HT1080 (cell line): ENCODE data around the gene HEXD. TPM values are rescaled to one million over a fixed set of nuclear protein-coding genes. Genes with fewer than 3 reads are reported as not detected.
A peak's percentile ranks its signal among the peaks of the same experiment; 100 is the strongest.
"Not testable (repeated sequence)": the region's sequence is repeated elsewhere in the genome, so short reads cannot be mapped to it uniquely, and the experiment has no call there.

Source experiments
- DNase-seq: peaks from one replicate; pipeline ENCODE4 v3.0.0-alpha.2; 2015; ENCODE audit warnings: low read depth
- polyA plus RNA-seq, 2 experiments: library from polyadenylated mRNA; depleted of rRNA; stranded (reverse); fragments of >200 nt; gene quantifications; 2 replicates each; pipeline ENCODE4 v1.2.3, GENCODE V29; 2015
- total RNA-seq: library from RNA; depleted of rRNA; stranded (reverse); fragments of >200 nt; shearing (Covaris generic); gene quantifications from 2 replicates; pipeline ENCODE4 v1.2.3, GENCODE V29; 2014; rRNA removed

HEXD gene
- total RNA-seq: 8.0 and 11.5 TPM in 2 replicates
- 9.3 and 10.6 TPM in 2 replicates for polyA plus RNA-seq (2015; cell fraction: cytosol; rRNA removed)
- 43.2 and 54.6 TPM in 2 replicates for polyA plus RNA-seq (2015; cell fraction: nucleus; rRNA removed)

DNA sequence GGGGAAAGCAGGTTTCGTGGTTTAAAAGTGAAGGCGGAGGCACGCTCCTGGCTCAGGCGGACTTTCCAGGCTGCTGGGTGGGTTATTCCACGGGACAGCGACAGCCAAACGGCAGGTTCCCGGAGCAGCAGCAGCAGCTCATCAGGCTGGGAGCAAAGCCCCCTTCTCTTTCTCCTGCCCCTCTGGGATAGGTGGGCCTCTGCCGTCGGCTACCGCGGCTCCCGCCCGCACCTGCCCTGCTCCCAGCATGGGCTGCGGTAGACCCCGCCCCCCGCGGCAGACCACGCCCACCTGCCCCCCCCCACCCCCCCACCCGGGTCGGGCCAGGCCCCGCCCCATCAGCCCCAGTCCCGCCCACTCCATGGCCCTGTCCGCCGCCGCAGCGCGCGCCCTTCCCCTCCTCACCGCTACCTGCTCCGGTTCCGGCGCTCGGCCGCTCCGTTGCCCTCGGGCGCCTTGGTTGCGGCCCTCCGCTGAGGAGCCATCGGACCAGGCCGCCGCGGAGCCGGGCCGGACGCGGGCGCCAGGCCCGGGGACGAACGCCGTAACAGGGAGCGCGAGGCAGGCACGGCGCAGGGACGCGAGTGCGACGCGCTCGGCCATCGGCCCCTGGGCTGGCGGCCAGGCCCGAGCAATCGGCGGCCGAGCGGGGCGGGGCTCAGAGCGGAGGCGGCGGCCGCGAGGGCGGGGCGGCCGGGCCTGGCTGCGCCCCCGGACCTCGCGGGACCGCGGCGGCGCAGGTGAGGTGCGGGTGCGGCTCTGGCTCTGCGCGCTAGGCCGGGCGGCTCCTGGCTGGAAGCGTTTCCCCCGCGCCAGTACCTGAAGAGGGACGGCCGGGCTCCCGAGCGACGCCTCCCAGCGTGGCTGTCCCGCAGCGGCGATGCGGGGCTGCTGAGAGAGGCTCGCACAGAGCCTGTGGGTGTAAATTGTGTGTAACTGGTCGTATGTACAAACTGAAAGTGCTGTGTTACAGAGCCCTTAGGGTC lies at the start of gene HEXD, which contains the start of gene OGFOD3:
Gene HEXD, plus strand, starts transcription at position 347 of the 986 bp plus-strand sequence. CDS start 1,453 bp downstream, outside the sequence.
Gene OGFOD3, minus strand, starts transcription at position 586 of the 986 bp plus-strand sequence. Its CDS starts 101 bp downstream, at position 485.
- peak; percentile 71 for DNase-seq

DNA sequence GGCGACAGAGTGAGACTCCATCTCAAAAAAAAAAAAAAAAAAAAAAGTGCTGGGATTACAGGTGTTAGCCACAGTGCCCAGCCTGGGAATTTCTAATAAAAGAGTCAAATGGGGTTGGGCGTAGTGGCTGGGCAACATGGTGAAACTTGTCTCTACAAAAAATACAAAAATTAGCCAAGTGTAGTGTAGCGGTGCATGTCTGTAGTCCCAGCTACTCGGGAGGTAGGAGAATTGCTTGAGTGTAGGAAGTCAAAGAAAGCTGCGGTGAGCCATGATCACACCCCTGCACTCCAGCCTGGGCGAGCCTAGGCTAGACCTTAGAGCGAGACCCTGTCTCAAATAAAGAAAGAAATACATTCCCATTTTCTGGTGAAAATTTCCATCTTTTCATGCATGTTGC lies 48.9 kb upstream of the HEXD start:
- DNase-seq: no peak

DNA sequence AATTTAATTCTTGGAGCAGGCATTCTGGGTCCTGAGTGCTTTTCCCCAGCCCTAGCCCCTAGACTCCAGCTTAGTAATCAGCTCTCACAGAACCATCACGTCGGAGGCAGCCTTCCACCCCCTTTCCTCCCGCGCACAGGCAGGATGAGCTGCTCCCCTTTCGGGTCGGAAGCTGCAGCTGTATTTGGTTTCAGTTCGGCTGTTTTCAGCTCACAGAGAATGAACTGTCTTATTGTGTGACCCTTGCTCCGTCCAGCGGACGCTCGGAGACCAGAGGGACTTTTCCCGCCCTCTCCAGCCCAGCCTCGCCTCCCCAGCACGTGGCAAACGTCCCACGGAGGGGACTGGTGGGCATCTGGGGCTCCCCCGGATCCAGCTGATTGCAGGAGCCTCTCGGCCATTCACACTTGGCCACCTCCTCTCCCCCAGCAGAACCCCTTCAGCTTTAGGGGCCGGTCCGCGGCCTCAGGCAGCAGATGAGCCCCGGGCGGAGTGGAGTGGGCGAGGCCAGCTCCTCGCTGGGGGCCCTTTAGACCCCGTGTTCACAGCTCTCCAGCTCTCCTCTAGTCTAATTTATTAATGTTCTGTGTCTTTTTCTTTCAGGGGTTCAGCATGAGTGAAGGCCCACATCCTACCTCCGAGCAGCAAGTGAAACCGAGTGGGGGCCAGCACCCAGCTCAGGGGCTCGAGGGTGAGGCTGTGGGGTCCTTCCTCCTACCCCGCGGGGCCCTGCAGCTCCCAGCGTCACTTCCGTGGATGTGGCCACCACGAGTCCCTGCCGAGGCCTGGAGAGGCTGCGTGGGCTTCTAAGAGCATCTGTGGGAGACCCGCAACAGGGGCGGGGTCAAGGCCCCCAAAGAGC lies 47.4 kb upstream of the HEXD start:
- no peak for DNase-seq

- no peak for DNase-seq
These were observed 46.6 kb upstream of the HEXD start, which contains the start of gene UTS2R for GRCh38 chr17:82371333-82372248. Gene UTS2R, plus strand, starts transcription at chr17:82371765. Its CDS starts 2,560 bp downstream, at chr17:82374325.

GRCh38 chr17:82372249-82373071 lies 45.7 kb upstream of the HEXD start:
- no peak for DNase-seq

DNA sequence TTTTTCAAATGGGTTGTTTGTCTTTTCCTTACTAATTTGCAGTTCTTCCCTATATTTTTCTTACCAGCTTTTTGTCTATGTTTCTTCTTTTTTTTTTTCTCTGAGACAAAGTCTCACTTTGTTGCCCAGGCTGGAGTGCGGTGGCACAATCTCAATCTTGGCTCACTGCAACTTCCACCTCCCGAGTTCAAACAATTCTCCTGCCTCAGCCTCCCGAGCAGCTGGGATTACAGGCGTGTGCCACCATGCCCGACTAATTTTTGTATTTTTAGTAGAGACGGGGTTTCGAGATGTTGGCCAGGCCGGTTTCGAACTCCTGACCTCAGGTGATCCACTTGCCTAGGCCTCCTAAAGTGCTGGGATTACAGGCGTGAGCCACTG lies 45.1 kb upstream of the HEXD start:
- DNase-seq: not testable (repeated sequence)

DNA sequence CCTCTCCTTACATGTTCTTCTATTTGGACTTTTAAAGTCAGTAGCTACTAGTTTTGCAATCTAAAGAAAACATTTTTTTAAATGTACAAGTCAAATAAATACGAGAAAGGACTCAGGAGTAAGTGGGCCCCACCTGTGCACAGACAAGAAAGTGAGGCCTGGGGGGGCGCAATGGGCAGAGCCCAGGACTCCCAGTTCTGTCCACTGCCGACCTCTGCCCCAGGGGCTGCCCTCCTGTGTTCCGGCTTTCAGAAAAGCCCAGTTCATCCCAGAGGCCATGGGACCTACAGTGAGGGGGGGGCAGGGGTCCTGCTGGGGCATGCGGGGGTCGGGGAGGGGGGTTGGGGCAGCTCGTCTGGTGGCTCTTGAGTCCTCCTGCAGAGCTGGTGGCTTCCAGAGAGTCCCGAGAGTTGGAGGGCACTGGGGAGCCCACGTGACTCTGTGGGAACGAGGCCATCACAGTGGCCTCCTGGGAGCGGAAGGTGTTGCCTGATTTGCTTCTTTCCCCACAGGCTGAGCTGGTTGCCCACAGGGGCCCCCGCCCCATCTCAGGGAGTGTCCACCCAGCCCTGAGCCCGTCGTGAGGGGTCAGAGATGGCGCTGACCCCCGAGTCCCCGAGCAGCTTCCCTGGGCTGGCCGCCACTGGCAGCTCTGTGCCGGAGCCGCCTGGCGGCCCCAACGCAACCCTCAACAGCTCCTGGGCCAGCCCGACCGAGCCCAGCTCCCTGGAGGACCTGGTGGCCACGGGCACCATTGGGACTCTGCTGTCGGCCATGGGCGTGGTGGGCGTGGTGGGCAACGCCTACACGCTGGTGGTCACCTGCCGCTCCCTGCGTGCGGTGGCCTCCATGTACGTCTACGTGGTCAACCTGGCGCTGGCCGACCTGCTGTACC lies 44.2 kb upstream of the HEXD start:
- no peak for DNase-seq

- DNase-seq: no peak
These were observed 43.4 kb upstream of the HEXD start for GRCh38 chr17:82374626-82375331.

DNA sequence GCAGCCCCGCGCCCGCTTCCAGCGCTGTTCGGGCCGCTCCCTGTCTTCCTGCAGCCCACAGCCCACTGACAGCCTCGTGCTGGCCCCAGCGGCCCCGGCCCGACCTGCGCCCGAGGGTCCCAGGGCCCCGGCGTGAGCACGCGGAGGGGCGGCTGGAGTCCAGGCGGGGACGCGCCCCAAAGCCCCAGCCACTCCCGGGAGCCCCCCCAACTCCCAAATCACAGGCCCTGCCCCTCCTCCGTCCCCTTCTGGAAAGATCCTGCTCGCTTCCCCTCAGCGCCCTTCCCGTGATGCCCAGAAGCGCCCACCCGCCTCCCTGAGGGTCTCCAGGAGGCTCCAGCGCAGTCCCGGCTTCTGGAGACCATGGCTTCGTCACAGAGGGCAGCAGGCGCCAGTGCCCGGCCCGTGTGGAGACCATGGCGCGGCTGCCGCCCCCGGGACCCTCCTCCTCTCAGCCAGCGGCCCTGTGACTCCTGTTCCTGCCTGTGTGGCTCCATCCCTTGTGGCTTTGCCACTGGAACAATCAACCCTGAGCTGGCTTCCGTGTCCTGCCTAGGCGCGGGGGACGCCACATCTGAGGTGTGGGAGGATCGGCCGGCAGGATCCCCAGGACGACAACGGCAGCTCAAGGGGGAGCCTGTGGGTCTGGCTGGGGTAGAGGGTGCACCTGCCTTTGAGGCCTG lies 42.6 kb upstream of the HEXD start:
- no peak for DNase-seq

GRCh38 chr17:82376042-82376730 lies 42.0 kb upstream of the HEXD start:
- no peak for DNase-seq

- DNase-seq: not testable (repeated sequence)
These were observed 40.9 kb upstream of the HEXD start for GRCh38 chr17:82377294-82377693.

DNA sequence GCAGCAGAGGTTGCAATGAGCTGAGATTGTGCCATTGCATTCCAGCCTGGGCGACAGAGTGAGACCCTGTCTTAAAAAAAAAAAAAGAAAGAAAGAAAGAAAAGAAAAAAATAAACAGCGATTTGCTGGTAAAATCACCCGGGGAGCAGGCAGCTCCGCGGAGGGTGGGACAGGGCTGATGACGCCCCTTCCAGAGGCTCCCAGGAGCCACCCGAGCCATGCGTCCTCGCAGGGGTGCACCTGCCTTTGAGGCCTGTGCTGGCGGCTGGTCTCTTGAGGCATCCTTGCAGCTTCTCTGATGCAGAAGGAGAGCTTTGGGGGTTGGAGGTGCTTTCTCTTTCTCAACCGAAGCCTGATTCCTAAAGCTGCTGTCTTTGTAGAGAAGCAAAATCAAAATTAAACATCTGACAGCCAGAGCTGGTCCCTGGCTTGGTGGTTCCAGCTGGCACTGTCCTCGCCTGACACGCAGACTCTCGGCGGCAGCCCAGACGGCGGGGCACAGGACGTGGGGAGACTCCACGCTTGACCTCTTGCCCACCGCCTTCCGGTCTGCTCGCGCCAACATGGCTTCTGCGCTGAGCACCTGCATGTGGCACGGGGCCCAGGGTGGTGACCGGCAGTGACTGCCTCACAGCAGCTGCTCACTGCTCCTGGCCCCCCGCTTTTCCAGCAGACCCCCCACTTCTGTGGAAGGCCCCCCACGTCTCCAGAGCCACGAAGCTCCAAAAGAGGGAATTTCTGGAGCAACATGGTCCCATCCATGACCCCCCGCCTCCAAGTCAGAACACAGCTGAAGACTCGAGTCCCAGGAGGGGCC lies 40.0 kb upstream of the HEXD start:
- DNase-seq: no peak

DNA sequence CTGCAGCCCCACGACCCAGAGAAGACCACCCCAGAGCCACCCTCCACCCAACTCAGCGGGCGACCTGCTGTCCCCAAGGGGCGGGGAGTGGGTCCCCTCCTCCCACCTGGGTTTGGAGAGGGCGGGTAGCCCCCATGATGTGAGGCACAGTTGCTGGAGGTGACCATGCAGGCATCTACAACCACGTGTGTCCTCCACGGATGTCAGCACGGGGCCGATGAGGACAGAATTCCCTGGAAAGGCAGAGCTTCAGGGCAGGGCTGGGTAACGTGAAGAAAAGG lies 39.5 kb upstream of the HEXD start:
- DNase-seq: no peak

GRCh38 chr17:82380860-82381702 lies 37.1 kb upstream of the HEXD start:
- no peak for DNase-seq

DNA sequence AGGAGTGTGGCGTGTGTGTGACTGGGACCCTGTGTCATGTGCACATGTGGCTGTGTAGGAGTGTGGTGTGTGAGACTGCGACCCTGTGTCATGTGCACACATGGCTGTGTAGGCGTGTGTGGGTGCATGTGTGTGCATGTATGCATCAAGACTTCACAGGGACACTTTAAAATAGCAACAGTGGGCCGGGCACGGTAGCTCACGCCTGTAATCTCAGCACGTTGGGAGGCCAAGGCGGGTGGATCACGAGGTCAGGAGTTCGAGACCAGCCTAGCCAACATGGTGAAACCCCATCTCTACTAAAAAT lies 36.5 kb upstream of the HEXD start:
- DNase-seq: not testable (repeated sequence)
